Pancreas (tissue), 10 donors: ENCODE data around the gene CCDC92. TPM values are rescaled to one million over a fixed set of nuclear protein-coding genes. Genes with fewer than 3 reads are reported as not detected.

Experiments
- ATAC-seq, 4 donors: fragments of 200-7000 bp; cut with Tn5 transposase; one replicate each; pipeline versions ENCODE4 v1.8.0 to v1.9.1; 2020; ENCODE audit warnings: mild to moderate bottlenecking in 4 of 4, moderate library complexity in 4 of 4
- DNase-seq, 6 donors: peaks; one replicate each; pipeline ENCODE4 v3.0.0-alpha.2; 2020
- FAIRE-seq: peaks from 2 replicates; lab custom pipeline; 2012; peaks lifted over from hg19 to GRCh38; lab: Jason Lieb, UNC
- H3K27ac ChIP-seq, 4 donors: fragments of 200-600 bp; sonication (generic); 1 replicate in 3 of 4; 2 replicates in 1 of 4; pipeline versions ENCODE4 v1.5.0 to v1.8.0; 2020
- H3K27me3 ChIP-seq, 4 donors: fragments of 200-600 bp; one replicate each; pipeline ENCODE4 v1.8.0; 2021
- H3K36me3 ChIP-seq, 3 donors: fragments of 200-600 bp; sonication (generic) in 1 of 3; one replicate each; pipeline versions ENCODE4 v1.5.0 to v1.8.0; 2020 to 2021
- H3K4me1 ChIP-seq, 3 donors: fragments of 200-600 bp; one replicate each; pipeline ENCODE4 v1.8.0; 2021
- H3K4me3 ChIP-seq, 4 donors: fragments of 200-600 bp; sonication (generic) in 2 of 4; one replicate each; pipeline versions ENCODE4 v1.5.0 to v1.8.0; 2020 to 2021
- H3K9me3 ChIP-seq, 4 donors: fragments of 200-600 bp; one replicate each; pipeline ENCODE4 v1.8.0; 2021
- WGBS, 2 donors: extraction: QIAGEN DNeasy Blood & Tissue Kit; methylation state at CpG; one replicate each; pipeline ENCODE4 v1.1.7; 2013; 5-methylcytosine and 5-hydroxymethylcytosine counted together
- intact Hi-C, 3 donors: fragments of 100-400 bp; cut with DNase I; formaldehyde crosslinking; loops; one replicate each; pipeline versions ENCODE4 v1.11.1 to v1.14.2; 2022
- polyA plus RNA-seq, 2 donors: library from polyadenylated mRNA; stranded (reverse); fragments of 200-250 nt; gene quantifications; one replicate each; pipeline ENCODE4 v1.2.3, GENCODE V29; 2013
- total RNA-seq, 6 donors: library from RNA; stranded (reverse); fragmentation: NEBNext Ultra II Directional in 4 of 6; extraction: Animal tissue kit (Norgen Biotek cat#: 25700) in 4 of 6; gene quantifications; one replicate each; pipeline versions ENCODE4 v1.2.1 to v1.2.4, GENCODE V29; 2021 to 2023
- TF ChIP-seq, protein P1 (sequence below), 4 donors: fragments of 200-600 bp; sonication (generic) in 3 of 4; IDR thresholded peaks; one replicate each; pipeline versions ENCODE4 v1.5.0 to v1.8.0; 2021; ENCODE audit warnings: antibody characterized with exemption in 4 of 4
- donor health status: healthy with polysubstance abuse.
- donor health status: DM: no; HTN: no; CAD: no; lungs with moderate emphysema.
- donor health status: DM: no; HTN: no; CAD: no.
- donor health status: control.
- donor health status: control.
- donor health status: Bipolar disorder and iron deficiency.
- donor health status: DM: yes; HTN: yes; CAD: no.
- donor health status: DM: no; HTN: no; CAD: no.
- donor health status: DM: no; HTN: no; CAD: no.
- donor health status: DM: yes; HTN: yes; CAD: no.

CCDC92 gene
- total and polyA plus RNA-seq, 8 donors: 9.2 to 29.4 (median 12.0) TPM

DNA sequence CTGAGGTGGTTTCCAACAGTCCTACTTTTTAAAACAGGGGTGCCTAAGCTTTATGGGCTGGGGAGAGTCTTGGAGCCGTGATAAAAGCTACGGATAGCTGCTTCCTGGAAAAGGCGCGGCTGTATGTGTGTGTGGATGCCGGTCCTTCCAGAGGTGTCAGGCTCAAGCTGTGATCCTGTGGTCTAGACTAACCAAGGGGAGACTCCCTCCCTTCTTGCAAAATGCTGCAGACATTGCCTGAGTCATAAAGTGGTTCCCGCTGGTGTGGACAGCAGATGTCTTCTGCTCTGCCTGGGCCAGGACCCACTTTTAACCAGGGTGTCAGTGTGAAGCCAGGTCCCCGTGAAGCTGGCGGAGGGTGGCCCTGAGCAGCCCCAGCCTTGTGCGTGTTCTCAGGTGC lies 37.8 kb downstream of the CCDC92 start:
- H3K9me3 ChIP-seq: no peaks in the 10 kb centered on the region
- intact Hi-C loops: no loop called here
- H3K4me1 ChIP-seq: no peaks in the 10 kb centered on the region
- FAIRE-seq (no peak), ATAC-seq (no peak), DNase-seq (no peak)
- no peak overlapping the region for H3K27ac ChIP-seq
- peaks cover 0 to 6% (median 6%) of the 10 kb centered on the region in 3 donors for H3K36me3 ChIP-seq
- H3K4me3 ChIP-seq: no peak overlapping the region
- H3K27me3 ChIP-seq: no peaks in the 10 kb centered on the region
- 84 to 87% methylated on average over 9 of the region's 9 CpGs for WGBS, 2 donors
- TF ChIP-seq, protein P1, sequence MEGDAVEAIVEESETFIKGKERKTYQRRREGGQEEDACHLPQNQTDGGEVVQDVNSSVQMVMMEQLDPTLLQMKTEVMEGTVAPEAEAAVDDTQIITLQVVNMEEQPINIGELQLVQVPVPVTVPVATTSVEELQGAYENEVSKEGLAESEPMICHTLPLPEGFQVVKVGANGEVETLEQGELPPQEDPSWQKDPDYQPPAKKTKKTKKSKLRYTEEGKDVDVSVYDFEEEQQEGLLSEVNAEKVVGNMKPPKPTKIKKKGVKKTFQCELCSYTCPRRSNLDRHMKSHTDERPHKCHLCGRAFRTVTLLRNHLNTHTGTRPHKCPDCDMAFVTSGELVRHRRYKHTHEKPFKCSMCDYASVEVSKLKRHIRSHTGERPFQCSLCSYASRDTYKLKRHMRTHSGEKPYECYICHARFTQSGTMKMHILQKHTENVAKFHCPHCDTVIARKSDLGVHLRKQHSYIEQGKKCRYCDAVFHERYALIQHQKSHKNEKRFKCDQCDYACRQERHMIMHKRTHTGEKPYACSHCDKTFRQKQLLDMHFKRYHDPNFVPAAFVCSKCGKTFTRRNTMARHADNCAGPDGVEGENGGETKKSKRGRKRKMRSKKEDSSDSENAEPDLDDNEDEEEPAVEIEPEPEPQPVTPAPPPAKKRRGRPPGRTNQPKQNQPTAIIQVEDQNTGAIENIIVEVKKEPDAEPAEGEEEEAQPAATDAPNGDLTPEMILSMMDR (IDR thresholded peaks at IDR 0.05): no peak

DNA sequence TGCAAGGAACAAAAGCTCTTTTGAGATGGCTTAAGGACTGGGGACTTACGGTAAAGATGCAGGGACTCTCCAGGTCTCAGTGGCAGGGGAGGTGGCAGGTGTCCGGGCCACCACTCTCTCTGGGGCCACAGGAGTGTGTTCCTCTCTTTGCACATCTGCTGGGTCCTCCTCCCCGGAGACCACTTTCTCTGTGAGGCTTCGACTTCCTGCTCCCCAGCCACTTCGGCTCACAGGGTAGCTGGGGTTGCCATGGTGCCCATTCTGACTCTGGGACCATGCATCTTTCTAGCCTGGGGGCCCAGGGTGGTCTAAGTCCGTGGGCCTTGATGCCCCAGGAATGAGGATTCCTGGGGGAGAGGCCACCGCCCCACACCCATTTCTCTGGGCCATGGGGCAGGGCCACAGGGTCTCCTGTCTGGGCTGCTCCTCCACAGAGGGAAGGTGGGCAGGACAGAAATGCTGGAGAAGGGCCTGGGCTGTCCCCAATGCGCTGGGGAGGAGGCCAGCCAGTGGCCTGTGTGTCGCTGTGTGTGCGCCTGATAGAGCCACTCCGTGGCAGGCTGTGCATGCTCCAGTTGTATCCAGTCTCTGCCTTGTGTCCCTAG lies 38.5 kb downstream of the CCDC92 start:
- no peak for ATAC-seq
- Histone ChIP-seq H3K27me3 (no peaks in the 10 kb centered on the region), H3K4me3 (no peak overlapping the region), H3K36me3 (peaks cover 0 to 6% (median 6%) of the 10 kb centered on the region in 3 donors), H3K4me1 (no peaks in the 10 kb centered on the region), H3K9me3 (no peaks in the 10 kb centered on the region), H3K27ac (no peak overlapping the region)
- 84 to 87% methylated on average over 11 of the region's 11 CpGs for WGBS, 2 donors
- intact Hi-C loops: no loop called here
- FAIRE-seq: no peak
- TF ChIP-seq, protein P1 (IDR thresholded peaks at IDR 0.05): no peak
- no peak for DNase-seq

DNA sequence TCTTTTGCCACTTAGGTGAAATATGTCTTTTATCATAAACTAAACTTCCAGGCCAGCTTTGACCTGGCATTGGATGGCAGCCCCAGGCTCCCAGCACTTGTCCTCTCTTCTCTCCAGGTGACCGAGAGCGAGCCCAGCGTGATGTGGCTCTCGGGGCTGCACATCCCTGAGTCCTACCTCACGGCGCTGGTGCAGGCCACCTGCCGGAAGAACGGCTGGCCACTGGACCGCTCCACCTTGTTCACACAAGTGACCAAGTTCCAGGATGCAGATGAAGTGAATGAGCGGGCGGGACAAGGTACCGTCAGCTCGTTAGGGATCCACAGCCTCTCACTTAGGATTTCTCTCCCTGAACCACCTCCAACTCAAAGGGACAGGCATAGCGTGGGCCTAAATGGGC lies 39.4 kb downstream of the CCDC92 start:
- 91 to 93% methylated on average over 14 of the region's 14 CpGs for WGBS, 2 donors
- no peak for ATAC-seq
- intact Hi-C loops: no loop called here
- no peak for DNase-seq
- peaks cover 0 to 6% (median 6%) of the 10 kb centered on the region in 3 donors for H3K36me3 ChIP-seq
- FAIRE-seq: no peak
- H3K27ac ChIP-seq: no peak overlapping the region
- H3K4me1 ChIP-seq: no peaks in the 10 kb centered on the region
- H3K4me3 ChIP-seq: no peak overlapping the region
- no peaks in the 10 kb centered on the region for H3K9me3 ChIP-seq
- TF ChIP-seq, protein P1 (IDR thresholded peaks at IDR 0.05): no peak
- no peaks in the 10 kb centered on the region for H3K27me3 ChIP-seq

DNA sequence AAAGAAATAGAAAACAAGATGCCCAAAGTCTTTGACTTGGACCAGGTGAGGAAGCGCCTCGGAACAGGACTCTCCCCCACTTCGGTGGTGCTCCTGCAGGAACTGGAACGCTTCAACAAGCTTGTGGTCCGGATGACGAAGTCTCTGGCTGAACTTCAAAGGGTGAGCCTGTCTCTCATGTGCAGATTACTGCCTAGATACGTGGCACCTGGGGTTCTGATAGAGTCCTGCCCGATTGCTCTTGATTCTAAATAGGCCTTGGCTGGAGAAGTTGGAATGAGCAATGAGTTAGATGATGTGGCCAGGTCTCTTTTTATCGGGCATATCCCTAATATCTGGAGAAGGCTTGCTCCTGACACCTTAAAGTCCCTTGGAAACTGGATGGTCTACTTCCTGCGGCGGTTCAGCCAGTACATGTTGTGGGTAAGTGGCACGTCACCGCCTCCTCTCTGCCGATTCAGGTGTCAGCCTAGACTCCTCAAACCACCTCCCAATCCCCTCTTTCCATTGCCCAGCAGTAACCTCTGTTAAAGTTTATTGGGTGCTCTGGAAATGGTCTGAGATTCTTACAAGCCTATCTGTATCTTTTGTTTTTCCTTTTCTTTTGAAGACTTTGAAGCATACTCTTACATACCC lies 40.8 kb downstream of the CCDC92 start:
- intact Hi-C loops: no loop called here
- no peaks in the 10 kb centered on the region for H3K27me3 ChIP-seq
- peaks cover 0 to 2% (median 0%) of the 10 kb centered on the region in 3 donors for H3K36me3 ChIP-seq
- H3K4me1 ChIP-seq: no peaks in the 10 kb centered on the region
- ATAC-seq: no peak
- no peak for DNase-seq
- H3K27ac ChIP-seq: no peak overlapping the region
- no peaks in the 10 kb centered on the region for H3K9me3 ChIP-seq
- TF ChIP-seq, protein P1 (IDR thresholded peaks at IDR 0.05): no peak
- no peak overlapping the region for H3K4me3 ChIP-seq
- FAIRE-seq: no peak
- whole genome bisulfite sequencing, 2 donors: 90% methylated on average over 14 of the region's 14 CpGs
